Hematopoietic multipotent progenitor cell treated with erythropoietin and hydrocortisone succinate and interleukin-3 and kit ligand, for 15 days (in vitro differentiated cells): ENCODE results near the gene PDE8B.

Experiments
- DNase-seq: peaks from one replicate; pipeline ENCODE4 v3.0.0-alpha.2; 2015; ENCODE audit warnings: low spot score

PDE8B gene

DNA sequence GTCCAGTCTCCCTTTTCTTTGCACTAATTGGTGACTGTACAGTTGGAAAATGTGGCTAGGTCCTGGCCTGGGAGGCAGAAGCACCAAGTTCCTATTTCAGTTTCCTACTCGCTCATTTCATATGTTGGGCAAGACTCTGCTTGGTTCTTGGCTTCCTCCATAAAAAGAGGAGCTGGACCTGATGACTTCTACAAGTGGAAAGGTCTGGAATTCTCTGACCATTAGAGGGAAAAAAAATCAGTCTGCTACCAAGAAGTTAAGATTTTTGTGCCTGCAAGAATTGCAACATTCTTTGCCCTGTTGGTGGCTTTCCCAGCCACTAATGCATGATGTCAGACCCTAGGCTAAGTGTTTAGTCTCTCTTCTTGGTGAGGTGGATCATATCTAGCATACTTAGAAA, 190.2 kb downstream of the PDE8B start:
- DNase-seq: no peak

DNA sequence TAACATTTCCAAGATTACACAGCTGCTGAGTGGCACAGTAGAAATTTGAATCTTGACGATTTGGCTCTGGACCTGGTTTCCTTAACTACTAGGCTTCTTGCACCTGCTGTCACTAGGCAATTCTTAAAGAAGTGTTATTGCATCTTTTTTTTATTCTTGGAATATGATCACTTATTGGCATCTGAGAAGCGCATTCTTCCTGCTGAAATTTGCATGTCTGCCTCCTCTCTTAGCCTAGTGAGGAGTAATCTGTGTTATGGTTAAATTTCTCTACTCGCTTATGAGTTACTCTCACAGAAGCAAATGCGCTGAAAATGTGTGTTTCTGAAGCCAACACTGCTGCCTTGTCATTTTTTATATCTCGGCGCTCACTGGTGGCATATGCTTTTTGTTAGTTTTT, 192.3 kb downstream of the PDE8B start:
- DNase-seq: no peak

DNA sequence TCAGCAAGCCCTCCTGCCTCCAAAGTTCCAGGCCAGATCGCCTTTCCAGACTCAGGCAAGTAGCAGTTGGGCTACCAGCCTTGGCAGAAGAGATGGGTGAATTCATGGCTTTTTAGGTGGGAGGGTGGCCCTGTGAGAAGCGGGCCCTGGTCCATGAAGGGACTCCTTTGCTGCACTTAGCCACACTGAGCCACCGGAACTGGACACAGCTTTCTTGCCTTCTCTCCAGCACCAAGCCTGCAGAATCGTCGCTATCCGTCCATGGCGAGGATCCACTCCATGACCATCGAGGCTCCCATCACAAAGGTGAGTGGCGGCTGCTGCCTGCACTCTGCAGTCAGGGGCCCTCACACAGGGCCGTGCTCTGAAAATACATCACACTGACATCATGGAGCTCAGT, 196.7 kb downstream of the PDE8B start:
- DNase-seq: no peak

DNA sequence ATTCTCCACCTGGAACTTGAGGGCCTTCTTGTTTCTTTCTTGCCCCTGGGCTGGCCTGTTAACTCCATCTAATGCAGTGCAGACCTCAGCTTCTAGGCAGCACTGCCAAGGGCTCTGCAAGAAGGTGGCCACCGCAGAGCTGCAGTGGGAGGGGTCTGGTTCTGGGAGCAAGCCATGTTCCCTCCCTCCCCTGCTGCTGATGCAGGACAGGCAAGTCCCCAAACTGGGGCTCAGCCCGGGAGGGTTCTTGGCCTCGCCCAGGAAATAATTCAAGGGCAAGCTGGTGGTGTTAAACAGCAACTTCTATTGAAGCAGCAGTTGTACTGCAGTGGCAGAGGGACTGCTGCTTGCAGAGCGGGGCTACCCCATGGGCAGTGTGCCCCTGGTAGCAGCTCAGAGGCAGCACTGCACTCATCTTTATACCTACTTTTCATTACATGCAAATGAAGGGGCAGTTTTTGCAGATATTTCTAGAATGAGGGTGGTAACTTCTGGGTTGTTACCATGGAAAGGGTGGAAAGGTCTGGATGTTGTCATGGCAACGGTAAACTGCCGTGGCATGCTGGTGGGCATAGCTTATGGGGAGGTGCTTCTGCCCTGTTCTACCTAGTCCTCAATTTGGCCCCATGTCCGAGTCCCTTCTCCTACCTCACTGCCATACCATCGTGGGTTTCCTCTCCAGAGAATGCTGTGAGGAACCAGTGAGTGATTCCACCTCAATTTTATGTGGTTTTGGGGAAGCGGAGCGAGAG, 199.6 kb downstream of the PDE8B start:
- DNase-seq: no peak

DNA sequence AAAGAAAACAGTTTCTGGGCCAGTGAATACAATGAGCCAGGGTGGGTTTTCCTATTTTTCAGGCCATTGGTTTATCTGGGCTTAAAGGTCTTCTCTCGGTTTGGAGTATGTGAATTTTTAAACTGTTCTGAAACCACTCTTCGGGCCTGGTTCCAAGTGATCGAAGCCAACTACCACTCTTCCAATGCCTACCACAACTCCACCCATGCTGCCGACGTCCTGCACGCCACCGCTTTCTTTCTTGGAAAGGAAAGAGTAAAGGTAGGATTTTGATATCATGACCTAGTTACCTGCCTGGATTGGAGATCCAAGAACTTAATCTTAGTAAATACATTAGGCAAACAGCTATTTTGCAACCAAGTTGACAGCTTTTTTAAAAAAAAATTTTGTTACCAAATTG, 202.6 kb downstream of the PDE8B start:
- DNase-seq: no peak

DNA sequence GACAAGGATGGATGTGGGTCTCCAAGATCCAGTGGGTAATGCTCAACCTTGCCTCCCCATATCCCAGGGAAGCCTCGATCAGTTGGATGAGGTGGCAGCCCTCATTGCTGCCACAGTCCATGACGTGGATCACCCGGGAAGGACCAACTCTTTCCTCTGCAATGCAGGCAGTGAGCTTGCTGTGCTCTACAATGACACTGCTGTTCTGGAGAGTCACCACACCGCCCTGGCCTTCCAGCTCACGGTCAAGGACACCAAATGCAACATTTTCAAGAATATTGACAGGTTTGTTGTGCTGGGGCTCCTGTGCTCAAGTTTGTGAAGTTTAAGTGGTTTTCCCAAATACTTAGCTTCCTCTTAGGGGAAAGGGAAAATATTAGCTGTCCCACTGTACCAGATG, 207.7 kb downstream of the PDE8B start:
- no peak for DNase-seq

DNA sequence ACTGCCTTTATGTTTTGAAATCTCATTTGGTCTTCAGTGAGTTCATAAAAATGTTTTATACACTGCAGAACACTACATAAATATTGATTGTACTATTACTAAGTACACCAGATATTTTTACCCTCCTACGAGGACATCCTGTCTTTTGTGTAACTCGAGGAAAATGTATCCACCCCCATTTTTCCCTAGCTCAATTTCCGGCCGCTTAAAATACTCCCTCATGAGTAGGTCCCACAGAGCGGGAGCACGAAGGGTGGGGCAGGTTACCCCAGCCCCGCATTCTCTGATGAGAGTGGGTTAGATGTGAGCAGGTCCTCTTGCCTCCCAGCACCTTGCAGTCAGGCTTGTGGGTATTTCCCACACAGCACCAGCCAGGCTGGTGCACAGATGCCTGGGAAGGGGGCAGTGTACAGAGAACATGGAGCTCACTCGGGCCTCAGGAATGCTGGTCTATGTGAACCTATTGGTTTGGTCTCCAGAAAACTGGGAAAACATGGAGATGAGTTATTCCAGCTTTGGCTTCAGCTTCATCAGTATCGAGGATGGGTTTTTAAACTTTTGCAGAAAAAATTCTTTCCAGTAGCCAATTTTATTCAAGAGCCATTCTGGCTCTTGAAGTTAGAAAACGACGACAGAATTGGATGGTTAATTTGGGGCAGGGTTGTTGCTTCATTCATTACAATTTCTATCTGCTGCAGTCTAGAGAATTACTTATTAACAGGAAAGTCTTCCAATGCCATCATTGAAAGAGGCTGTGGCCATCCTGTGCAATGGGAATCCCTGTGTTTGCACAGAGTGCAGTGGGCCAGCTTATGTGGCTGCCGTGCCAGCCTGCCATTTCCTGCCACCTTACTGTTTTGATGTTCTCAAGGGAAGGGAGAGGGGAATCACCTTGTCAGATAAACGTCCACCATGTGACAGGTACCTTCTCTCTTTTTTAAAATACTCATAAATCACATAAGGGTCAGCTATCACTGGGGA, 208.4 kb downstream of the PDE8B start:
- no peak for DNase-seq

DNA sequence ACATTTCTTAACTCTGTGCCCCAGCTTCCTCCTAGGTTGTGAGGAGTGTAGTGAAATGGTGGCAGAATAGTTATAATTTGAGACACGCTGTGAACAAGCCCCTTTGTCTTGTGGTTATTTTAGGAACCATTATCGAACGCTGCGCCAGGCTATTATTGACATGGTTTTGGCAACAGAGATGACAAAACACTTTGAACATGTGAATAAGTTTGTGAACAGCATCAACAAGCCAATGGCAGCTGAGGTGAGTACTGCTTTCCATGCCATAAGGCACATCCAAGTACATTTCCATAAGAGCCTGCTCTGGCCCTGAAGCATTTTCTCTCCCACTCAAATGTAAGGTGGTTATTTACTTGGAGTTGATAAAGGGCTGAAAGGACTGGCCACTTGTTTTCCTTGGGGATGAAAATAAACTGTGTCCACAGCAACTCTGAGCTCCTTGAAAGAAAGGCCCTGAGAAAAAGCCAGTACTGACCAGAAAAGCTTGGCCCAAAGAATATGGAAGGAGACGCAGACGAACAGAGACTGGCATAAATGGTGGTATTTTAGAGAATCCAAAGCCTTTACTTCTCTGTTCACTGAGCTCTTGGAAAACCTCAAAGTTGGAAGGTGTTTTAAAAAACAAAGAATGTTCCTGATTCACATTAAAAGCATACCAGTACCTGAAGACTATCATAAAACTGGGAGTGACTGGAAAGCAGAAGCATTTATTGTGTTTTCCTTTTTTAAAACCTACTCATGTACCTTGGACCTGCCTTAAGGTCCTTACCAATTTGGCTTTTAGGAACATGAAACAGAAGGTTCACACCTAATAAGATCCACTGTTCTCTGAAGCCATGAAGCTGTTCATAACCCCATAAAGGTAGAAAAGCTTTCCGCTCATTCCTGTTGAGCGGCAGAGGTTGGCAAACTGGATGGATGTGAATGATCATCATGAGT, 209.4 kb downstream of the PDE8B start:
- no peak for DNase-seq

DNA sequence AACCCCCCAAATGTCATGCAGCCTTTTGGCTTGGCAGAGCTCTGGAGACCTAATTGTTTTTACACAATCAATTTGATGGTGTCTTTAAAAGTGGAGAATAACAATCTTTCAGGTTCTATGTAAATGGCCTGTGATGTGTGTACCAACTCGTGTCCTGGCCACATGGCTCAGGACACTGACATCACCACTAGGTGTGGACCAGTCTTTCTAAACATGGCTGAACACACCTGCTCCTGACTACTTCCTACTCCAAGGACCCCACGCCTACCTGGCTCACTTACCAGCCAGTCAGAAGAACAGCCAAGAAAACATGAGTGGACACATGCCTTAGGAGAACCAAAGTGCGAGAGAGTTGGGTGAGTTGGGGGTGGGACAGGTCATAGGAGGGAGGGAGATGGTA, 210.5 kb downstream of the PDE8B start:
- no peak for DNase-seq

DNA sequence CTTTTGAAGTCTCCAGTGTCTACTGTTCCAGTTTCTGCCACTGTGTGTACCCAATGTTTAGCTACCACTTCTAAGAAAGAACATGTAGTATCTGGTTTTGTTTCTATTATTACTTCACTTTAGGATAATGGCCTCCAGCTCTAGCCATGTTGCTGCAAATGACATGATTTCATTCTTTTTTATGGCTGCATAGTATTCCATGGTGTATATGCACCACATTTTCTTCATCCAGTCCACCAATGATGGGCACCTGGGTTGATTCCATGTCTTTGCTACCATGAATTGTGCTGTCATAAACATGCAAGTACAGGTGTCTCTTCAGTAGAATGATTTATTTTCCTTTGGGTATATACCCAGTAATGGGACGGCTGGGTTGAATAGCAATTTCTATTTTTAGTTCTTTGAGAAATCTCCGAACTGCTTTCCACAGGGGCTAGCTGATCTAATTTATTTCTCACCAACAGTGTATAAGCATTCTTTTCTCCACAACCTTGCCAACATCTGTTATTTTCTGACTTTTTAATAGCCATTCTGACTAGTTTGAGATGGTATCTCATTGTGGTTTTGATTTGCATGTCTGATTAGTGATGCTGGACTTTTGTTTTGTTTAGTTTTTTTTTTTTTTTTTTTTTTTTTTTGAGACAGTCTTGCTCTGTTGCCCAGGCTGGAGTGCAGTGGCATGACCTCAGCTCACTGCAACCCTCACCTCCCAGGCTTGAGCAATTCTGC, 212.7 kb downstream of the PDE8B start:
- no peak for DNase-seq

DNA sequence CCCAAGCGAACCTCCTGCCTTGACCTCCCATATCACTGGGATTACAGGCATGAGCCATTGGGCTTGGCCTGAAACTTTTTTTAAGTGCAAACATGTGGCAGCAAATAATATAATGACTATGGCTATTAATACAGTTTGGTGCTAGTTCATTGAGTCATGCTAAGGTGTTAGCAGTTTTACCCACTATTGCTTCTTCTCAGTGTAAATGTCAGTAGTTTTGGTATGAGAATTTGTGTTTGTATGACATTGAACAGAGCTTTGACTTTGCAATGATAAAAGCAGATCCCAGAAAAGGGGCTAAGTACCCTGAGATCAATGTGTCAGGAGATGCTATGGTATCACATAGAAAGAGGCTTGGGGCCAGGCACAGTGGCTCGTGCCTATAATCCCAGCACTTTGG, 214.4 kb downstream of the PDE8B start:
- DNase-seq: no peak

DNA sequence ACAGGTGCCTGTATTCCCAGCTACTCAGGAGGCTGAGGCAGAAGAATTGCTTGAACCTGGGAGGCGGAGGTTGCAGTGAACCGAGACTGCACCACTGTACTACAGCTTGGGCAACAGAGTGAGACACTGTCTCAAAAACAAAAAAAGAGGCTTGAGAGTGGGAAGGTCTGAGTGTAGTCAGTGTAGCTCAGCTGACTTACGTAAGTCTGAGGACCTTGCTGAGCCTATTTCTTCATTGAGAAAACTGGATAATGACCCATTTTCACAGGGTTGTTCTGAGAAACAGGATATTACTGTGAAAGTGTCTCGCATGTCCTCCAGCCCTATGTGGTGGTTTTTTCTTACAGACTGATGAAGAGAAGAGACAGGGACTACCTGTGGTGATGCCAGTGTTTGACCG, 214.9 kb downstream of the PDE8B start:
- DNase-seq: no peak

DNA sequence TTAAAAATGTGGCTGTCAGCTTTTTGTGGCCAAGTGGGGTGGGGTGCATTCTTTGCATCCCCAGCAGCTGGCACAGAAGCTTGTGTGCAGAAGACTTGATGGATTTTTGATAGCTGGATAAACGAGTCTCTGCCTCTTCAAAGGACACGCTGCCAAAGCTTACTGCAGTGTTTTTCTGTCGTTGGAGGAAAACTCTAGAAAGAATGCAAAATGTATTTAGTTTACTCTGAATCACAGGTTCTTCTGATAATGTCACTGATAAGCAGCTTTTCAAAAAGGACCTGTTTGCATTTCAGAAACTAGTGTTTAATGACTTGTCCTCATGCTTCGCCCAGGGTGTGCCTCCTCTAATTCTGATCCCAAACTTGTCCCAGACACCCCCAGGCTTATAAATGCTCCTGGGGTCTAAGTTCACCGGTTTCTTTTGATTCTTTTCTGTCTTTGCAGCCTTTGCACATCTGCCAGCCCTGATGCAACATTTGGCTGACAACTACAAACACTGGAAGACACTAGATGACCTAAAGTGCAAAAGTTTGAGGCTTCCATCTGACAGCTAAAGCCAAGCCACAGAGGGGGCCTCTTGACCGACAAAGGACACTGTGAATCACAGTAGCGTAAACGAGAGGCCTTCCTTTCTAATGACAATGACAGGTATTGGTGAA, 215.6 kb downstream of the PDE8B start:
- DNase-seq: no peak

DNA sequence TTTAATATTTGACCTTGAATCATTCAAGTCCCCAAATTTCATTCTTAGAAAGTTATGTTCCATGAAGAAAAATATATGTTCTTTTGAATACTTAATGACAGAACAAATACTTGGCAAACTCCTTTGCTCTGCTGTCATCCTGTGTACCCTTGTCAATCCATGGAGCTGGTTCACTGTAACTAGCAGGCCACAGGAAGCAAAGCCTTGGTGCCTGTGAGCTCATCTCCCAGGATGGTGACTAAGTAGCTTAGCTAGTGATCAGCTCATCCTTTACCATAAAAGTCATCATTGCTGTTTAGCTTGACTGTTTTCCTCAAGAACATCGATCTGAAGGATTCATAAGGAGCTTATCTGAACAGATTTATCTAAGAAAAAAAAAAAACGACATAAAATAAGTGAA, 216.2 kb downstream of the PDE8B start:
- no peak for DNase-seq

DNA sequence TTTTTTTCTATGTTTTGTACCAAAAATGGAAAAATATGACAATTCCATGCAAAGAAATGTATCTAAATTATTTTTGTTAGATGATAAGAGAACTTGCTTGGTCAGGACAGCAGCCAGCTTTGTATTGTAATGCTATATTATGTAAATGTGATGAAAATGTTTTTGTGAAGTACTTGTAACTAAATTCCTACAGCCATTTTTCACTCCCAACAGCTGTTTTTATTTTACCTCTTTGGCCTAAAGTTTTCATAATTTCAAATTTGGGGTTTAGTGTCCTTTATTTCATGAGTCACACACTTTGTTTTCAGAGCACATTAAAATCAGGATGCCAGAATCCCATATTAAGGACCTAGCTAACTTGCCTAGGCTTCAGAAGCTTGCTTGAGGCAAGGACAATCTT, 217.5 kb downstream of the PDE8B start:
- no peak for DNase-seq

DNA sequence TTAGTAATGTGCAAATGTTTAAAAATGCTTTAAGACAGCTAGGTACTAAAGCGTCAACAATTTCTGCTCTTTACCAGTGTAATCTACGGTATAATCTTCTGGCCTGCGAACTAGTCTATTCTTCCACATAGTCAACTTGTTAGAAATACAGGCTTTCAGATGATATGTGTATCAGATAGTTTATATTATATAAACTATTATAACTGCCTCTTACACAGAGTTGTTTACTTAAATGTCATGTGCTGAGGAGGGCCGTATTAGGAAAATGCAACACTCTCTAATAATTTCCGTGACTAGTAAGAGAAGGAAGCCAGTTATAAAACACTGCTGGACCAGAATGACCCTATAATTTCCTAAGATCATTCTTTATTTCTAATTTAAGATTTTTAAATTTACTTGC, 218.0 kb downstream of the PDE8B start:
- DNase-seq: no peak

DNA sequence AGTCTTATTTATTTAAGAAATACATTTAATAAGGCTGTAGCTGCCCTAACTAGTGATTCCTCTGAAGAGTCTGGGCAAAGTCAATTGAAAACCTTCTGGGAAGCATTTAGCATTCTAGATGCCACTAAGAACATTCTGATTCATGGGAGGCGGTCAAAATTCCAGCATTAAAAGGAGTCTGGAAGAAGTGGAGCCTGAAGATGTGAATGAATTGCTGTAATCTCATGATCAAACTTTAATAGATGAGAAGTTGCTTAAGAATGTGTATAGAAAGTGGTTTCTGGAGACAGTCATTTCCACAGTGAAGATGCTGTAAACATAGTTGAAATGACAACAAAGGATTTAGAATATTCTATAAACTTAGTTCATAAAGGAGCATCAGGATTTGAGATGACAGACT, 220.2 kb downstream of the PDE8B start:
- no peak for DNase-seq

DNA sequence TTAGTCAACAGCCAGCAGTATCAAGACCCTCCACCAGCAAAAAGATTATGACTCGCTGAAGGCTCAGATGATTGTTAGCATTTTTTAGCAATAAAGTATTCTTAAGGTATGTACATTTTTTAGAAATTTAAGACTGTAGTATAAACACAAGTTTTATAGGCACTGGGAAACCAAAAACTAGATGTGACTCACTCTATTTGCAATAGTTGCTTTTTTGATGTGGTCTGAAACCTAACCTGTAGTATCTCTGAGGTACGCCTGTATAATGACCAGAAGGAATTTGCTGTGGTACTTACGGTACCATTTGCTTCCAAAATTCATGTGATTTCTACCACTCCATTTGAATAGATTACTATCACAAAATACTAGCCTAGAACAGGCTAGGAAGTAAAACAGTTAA, 220.8 kb downstream of the PDE8B start:
- DNase-seq: no peak

DNA sequence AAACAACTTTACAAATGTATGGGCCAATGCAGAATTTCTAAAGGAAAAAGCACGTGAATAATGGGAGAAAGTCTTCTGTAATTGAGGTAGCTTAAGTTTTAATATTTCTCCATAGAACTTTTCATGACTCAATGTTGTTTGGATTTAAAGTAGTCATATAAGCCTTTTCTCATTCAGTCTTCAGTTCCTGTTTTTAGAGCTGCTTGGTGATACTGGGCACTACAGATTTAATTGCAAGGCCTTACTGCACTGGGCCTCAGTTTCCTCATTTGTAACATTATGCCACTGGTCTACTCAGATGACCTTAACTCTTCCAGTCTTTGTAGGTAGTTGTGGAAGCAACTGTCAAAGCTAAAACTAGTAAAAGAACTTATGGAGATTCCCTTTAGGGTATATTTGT, 221.2 kb downstream of the PDE8B start:
- DNase-seq: no peak

DNA sequence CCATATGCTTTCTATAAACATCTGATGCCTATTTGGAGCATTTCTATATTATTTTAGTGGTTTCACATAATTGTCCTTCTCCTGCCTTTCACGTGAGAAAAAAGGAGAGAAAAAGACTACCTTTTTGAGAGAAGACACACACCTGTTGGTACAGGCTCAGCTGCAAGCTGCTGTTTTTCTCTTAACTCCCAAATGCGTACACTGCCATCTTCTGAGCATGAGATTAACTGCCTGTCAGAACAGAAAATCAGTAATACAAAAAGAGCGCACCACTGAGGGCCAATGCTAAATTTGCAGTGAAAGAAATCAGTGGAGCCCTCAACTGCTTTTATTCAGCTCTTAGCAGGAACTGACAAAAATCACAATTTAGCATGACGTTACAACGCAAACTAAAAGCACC, 226.7 kb downstream of the PDE8B start:
- DNase-seq: no peak

DNA sequence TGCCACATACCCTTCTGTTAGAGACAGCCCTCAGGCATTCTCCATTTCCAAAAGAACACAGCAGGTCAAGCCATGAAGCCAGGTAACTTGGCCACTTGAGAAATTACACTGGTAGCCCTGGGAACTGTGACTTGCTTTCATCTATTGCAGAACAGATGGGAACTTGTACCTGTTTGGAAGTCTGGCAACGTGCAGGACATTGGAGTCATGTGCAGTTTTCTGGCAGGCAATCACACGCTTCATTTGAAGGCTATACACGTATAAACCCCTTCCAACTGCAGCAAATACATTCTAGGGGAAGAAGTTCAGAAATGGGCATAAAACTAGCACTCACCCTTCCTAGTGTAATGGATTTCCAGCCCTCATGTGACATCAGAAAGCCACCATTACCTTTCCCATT, 227.6 kb downstream of the PDE8B start:
- DNase-seq: no peak
